Mucosa of rectum (tissue), 2 donors: Measurements from ENCODE around the gene ARHGAP10.

Experiments
- H3K27ac ChIP-seq, 2 donors: one replicate each; pipeline ENCODE4 v1.7.0; 2013; ENCODE audit warnings: inconsistent platforms in 2 of 2, low read depth in 2 of 2, low read length in 2 of 2
- H3K27me3 ChIP-seq, 2 donors: one replicate each; pipeline ENCODE4 v1.7.0; 2013; ENCODE audit warnings: low read length in 2 of 2; ENCODE audit not compliant: control insufficient read depth in 2 of 2, insufficient read depth in 2 of 2
- H3K36me3 ChIP-seq, 2 donors: one replicate each; pipeline ENCODE4 v1.7.0; 2013; ENCODE audit warnings: low read length in 2 of 2; ENCODE audit not compliant: control insufficient read depth in 2 of 2, insufficient read depth in 2 of 2
- H3K4me1 ChIP-seq, 2 donors: one replicate each; pipeline ENCODE4 v1.7.0; 2013; ENCODE audit warnings: low read length in 2 of 2, mild to moderate bottlenecking in 1 of 2; ENCODE audit not compliant: control insufficient read depth in 2 of 2, insufficient read depth in 2 of 2
- H3K4me3 ChIP-seq, 2 donors: one replicate each; pipeline ENCODE4 v1.7.0; 2013; ENCODE audit warnings: low read length in 2 of 2
- H3K9ac ChIP-seq, 2 donors: one replicate each; pipeline ENCODE4 v1.7.0; 2013; ENCODE audit warnings: low read length in 2 of 2, low read depth in 1 of 2, mild to moderate bottlenecking in 1 of 2
- H3K9me3 ChIP-seq, 2 donors: one replicate each; pipeline ENCODE4 v1.7.0; 2013; ENCODE audit warnings: low read length in 2 of 2; ENCODE audit not compliant: control insufficient read depth in 2 of 2
- donor health status: healthy.
- donor health status: Normal muscosa, but diverticular disease.

ARHGAP10 gene, protein sequence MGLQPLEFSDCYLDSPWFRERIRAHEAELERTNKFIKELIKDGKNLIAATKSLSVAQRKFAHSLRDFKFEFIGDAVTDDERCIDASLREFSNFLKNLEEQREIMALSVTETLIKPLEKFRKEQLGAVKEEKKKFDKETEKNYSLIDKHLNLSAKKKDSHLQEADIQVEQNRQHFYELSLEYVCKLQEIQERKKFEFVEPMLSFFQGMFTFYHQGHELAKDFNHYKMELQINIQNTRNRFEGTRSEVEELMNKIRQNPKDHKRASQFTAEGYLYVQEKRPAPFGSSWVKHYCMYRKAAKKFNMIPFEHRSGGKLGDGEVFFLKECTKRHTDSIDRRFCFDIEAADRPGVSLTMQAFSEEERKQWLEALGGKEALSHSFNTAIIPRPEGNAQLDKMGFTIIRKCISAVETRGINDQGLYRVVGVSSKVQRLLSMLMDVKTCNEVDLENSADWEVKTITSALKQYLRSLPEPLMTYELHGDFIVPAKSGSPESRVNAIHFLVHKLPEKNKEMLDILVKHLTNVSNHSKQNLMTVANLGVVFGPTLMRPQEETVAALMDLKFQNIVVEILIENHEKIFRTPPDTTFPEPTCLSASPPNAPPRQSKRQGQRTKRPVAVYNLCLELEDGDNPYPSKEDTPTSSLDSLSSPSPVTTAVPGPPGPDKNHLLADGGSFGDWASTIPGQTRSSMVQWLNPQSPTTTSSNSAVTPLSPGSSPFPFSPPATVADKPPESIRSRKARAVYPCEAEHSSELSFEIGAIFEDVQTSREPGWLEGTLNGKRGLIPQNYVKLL

DNA sequence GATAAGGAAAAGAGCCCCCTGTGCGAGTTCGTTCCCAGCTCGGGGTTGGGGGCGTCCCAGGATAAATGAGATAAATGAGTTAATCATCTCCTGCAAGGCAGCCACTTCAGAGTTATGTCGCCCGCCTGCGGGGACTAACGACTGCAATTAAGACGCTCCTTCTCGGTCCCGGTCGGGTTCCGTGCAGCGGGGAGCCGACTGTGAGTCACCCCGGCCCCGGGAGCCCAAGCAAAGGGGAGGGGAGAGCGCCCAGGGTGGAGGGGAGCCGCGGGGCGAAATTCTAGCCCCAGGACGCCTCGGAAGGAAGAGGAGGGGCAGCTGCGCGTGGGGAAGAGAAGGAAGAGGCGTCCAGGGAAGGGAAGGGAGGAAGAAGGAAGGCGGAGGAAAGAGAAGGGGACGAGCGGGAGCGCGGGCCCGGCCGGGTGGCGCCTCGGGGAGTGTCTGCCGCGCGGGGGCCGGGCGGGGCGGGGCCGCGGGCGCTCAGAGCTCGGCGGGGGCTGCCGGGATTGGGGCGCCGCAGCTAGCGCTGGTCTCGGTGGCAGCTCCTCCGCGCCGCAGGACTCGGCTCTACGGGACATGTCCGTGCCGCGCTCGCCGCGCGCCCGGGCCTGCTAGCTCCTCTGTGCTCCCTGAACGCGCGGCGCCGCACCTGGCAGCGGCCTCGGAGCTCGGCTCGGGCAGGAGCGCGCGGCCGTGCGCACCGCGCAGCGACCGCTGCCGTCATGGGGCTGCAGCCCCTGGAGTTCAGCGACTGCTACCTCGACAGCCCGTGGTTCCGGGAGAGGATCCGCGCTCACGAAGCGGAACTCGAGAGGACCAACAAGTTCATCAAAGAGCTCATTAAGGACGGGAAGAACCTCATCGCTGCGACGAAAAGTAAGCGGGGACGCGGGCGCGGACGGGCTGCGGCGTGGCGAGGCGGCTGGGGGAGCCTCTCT lies at the start of gene ARHGAP10:
Gene ARHGAP10 (plus strand): TSS at position 509 of the 938 bp plus-strand sequence. CDS start 214 bp downstream, at position 723.
- Histone ChIP-seq H3K9me3 (no peaks in the 10 kb centered on the region), H3K4me1 (peaks cover 10 to 14% of the 10 kb centered on the region in 2 donors), H3K27me3 (peaks cover 12 to 13% of the 10 kb centered on the region in 2 donors), H3K36me3 (no peaks in the 10 kb centered on the region), H3K9ac (peak within 1 kb of the TSS; percentile 60 to 82), H3K4me3 (peak within 1 kb of the TSS; percentile 74 to 82), H3K27ac (peak within 1 kb of the TSS; percentile 83 to 89)

DNA sequence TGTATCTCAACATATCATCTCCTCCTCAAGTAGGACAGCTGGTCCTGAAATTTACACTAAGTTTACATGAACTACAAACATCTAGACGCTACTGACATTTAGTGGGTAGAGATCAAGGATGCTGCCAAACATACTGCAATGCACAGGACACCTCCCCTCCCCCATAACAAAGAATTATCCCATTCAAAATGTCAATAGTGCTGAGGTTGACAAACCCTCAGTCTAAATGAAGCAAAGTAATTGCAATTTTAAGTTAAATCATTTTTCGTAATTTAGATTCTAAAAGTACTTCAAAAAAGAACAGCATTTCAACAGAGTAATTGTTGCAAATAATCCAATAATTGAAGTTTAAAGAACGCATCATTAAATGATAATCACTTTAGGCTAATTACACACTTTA lies 49.1 kb upstream of the ARHGAP10 start:
- Histone ChIP-seq H3K27ac (no peak overlapping the region), H3K4me1 (peaks cover 0 to 11% of the 10 kb centered on the region in 2 donors), H3K9me3 (no peaks in the 10 kb centered on the region), H3K27me3 (no peaks in the 10 kb centered on the region), H3K4me3 (peak overlapping the region; percentile 92 to 93), H3K36me3 (peaks cover 0 to 3% of the 10 kb centered on the region in 2 donors), H3K9ac (peak overlapping the region in 1 of 2 donors; percentile 94)

- peak overlapping the region in 1 of 2 donors; percentile 87 for H3K27ac ChIP-seq
- no peaks in the 10 kb centered on the region for H3K27me3 ChIP-seq
- H3K9ac ChIP-seq, result peak overlapping the region; percentile 94 to 95
- H3K36me3 ChIP-seq, result peaks cover 0 to 3% of the 10 kb centered on the region in 2 donors
- peak overlapping the region; percentile 92 to 93 for H3K4me3 ChIP-seq
- H3K4me1 ChIP-seq, result peaks cover 0 to 11% of the 10 kb centered on the region in 2 donors
- no peaks in the 10 kb centered on the region for H3K9me3 ChIP-seq
These were observed 48.7 kb upstream of the ARHGAP10 start for GRCh38 chr4:147683188-147683591.

DNA sequence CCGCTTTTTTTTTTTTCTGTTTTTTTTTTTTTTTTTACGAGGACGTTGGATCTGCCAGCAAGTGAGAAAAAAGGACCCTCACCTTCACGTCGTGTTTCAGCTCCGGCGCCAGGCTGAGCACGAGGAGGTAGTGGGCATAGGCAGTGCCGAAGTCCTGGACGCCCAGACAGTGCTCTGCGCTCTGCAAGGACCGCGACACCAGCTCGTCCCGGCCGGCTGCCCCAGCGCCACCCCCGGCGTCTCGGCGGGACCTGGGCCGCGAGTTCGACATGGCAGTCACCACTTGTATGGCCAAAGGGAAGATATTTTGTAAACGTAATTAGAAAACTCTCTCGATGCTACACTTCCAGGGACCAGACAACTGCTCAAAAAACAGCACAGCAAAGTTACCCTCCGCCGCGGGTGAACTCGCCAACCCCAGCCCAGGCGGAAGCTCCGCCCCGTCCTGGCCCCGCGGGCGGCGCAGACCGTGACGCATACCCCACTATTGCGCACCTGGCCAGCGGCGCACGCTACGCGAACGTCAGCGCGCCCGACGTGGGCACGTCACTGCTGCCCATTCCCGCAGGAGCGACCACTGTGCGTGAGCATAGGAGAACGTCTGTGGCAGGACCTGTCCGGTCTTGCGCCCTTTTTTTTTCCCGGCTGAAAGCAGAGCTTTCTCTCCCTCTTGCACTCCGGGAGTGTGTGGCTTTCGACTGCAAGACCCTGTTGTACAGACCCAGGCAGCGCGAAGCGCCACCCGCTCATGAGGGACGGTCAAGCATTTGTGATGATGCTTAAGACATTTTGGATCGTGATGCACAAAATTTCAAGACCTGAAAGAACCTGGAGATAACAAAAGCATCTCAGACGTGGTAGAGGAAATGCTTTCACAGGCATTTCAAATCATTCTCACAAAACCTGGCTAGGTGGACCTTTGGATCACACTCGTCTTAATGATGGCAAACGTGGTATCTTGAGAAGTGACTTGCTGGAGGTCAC lies 47.9 kb upstream of the ARHGAP10 start, which contains the start of gene PRMT9:
Gene PRMT9 (minus strand): TSS at position 447 of the 984 bp plus-strand sequence. CDS start 176 bp downstream, at position 271.
- Histone ChIP-seq H3K4me1 (peaks cover 0 to 11% of the 10 kb centered on the region in 2 donors), H3K27me3 (no peaks in the 10 kb centered on the region), H3K36me3 (no peaks in the 10 kb centered on the region), H3K9me3 (no peaks in the 10 kb centered on the region), H3K9ac (peak within 1 kb of the TSS; percentile 94 to 95), H3K4me3 (peak within 1 kb of the TSS; percentile 92 to 93), H3K27ac (peak within 1 kb of the TSS; percentile 87)

- no peaks in the 10 kb centered on the region for H3K27me3 ChIP-seq
- H3K36me3 ChIP-seq, result no peaks in the 10 kb centered on the region
- no peaks in the 10 kb centered on the region for H3K9me3 ChIP-seq
These were observed 42.8 kb upstream of the ARHGAP10 start for GRCh38 chr4:147689067-147689466.

GRCh38 chr4:147691820-147692219 lies 40.1 kb upstream of the ARHGAP10 start:
- H3K9me3 ChIP-seq, result no peaks in the 10 kb centered on the region
- H3K36me3 ChIP-seq, result no peaks in the 10 kb centered on the region
- H3K4me3 ChIP-seq, result no peak overlapping the region
- no peak overlapping the region for H3K27ac ChIP-seq
- H3K27me3 ChIP-seq, result no peaks in the 10 kb centered on the region
- no peak overlapping the region for H3K9ac ChIP-seq
- peaks cover 0 to 8% of the 10 kb centered on the region in 2 donors for H3K4me1 ChIP-seq

More at GRCh38 chr4:147689067-147689466, 42.8 kb upstream of the ARHGAP10 start:
- H3K4me1 ChIP-seq, result peaks cover 6 to 8% of the 10 kb centered on the region in 2 donors
- no peak overlapping the region for H3K4me3 ChIP-seq
- H3K9ac ChIP-seq, result no peak overlapping the region
- H3K27ac ChIP-seq, result no peak overlapping the region

DNA sequence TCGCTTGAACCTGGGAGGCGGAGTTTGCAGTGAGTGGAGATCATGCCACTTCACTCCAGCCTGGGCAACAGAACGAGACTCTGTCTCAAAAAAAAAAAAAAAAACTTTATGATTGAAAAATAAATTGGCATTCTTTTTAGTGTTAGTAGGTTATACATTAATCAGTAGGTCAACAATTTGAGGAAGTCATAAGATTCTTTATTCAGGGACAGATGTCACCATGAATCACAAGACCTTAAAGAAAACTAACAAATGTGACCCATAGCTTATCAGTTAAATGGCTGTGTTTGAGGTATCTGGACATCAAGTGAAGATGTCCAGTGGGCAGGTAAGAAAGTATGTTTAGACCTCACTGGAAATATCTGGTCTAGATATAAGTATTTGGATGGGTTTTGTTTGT lies 38.7 kb upstream of the ARHGAP10 start:
- Histone ChIP-seq H3K36me3 (no peaks in the 10 kb centered on the region), H3K9ac (no peak overlapping the region), H3K27ac (no peak overlapping the region), H3K9me3 (no peaks in the 10 kb centered on the region), H3K4me3 (no peak overlapping the region), H3K27me3 (peaks cover 0 to 3% of the 10 kb centered on the region in 2 donors), H3K4me1 (peaks cover 0 to 8% of the 10 kb centered on the region in 2 donors)

DNA sequence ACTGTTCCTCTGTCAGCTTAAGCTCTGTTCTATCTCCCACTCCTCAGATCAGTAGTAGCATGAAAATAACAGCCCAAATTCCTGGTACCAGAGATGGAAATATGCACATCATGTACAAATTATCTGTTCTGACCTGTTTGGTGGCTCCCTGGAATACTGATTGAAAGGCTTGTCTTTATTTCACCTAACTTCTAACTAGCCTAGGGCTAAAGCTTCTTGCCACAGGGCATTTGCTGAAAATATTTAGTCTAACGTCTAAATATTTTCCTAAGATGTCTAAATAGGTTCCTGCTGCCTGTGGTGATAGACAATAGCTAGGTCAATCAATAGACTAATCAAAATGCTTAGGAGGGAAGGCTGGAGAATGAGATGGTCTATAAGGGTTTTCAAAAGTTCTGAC lies 35.0 kb upstream of the ARHGAP10 start:
- H3K9me3 ChIP-seq, result no peaks in the 10 kb centered on the region
- no peak overlapping the region for H3K27ac ChIP-seq
- peaks cover 0 to 8% of the 10 kb centered on the region in 2 donors for H3K4me1 ChIP-seq
- no peak overlapping the region for H3K9ac ChIP-seq
- no peaks in the 10 kb centered on the region for H3K36me3 ChIP-seq
- peaks cover 0 to 3% of the 10 kb centered on the region in 2 donors for H3K27me3 ChIP-seq
- H3K4me3 ChIP-seq, result no peak overlapping the region
